ENCODE measurements around the gene MFNG.

- TF ChIP-seq CTCF (IDR thresholded peaks at IDR 0.05; ENCODE audit: insufficient read depth, low read length) (no peak), SPI1 (IDR thresholded peaks at IDR 0.05; ENCODE audit: borderline replicate concordance, low read depth) (no peak), POLR2AphosphoS5 (IDR thresholded peaks at IDR 0.05; ENCODE audit: low read depth) (no peak)
These were observed 65.3 kb downstream of the MFNG start for GRCh38 chr22:37420686-37421467.

Data from HL-60 (cell line).